ENCODE data around the gene GRID2IP.
"Not testable (repeated sequence)": the region's sequence is repeated elsewhere in the genome, so short reads cannot be mapped to it uniquely, and the experiment has no call there.

GRID2IP gene

GRCh38 chr7:6551016-6551511 is at the start of gene GRID2IP:
GRID2IP (minus strand) TSS chr7:6551461; CDS start chr7:6551436, 25 bp downstream.
- DNase-seq, result no peak

- no peak for DNase-seq
These were observed 48.8 kb upstream of the GRID2IP start for GRCh38 chr7:6600093-6600492.

DNA sequence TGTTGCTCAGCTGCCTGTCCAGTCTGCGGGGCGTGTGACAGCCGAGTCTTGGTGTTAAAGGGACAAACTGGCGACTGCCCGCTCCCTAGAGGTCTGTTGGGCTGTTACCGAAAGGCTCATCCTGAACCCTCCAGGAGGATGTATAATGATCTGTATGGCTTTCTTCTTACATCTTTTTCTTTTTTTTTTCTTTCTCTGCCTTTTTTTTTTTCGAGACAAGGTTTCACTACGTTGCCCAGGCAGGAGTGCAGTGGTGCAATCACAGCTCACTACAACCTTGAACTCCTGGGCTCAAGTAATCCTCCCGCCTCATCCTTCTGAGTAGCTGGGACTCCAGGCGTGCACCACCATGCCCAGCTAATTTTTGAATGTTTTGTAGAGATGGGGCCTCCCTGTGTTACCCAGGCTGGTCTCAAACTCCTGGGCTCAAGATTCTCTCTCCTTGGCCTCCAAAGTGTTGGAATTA is 39.4 kb upstream of the GRID2IP start:
- DNase-seq, result no peak

DNA sequence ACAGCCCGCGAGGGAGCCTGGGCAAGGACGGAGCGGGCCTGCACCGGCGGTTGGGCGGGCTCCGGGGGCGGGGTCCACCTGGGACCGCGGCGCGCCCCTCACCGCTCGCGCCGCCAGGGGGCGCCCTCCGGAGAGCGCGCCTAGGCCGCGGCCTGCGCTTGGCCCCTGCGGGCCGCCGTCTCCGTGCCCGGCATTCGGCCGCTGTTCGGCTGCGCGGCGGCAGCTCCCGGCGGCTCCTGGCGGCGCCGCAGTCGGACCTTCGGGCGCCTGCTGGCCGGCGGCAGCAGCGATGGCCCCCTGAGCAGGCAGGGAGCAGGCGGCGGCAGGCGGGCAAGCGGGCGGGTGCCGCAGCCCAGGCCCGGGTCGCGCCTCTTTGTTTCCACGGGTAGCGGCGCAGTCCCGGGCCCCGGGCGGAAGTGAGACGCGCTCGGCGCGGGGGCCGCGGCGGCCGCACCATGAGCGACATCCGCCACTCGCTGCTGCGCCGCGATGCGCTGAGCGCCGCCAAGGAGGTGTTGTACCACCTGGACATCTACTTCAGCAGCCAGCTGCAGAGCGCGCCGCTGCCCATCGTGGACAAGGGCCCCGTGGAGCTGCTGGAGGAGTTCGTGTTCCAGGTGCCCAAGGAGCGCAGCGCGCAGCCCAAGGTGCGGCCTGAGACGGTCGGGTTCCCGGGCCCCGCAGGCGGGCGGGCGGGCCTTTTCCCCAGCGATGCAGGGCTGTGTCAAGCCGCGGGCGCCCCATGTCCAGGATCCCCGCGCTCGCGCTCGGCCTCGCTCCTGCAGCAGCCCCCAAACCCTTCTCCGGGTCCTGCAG is 38.8 kb upstream of the GRID2IP start, which contains the start of gene INTS15:
Gene INTS15 (plus strand): TSS at position 193 of the 816 bp plus-strand sequence. CDS start 263 bp downstream, at position 456.
- DNase-seq, result peak; percentile 72

DNA sequence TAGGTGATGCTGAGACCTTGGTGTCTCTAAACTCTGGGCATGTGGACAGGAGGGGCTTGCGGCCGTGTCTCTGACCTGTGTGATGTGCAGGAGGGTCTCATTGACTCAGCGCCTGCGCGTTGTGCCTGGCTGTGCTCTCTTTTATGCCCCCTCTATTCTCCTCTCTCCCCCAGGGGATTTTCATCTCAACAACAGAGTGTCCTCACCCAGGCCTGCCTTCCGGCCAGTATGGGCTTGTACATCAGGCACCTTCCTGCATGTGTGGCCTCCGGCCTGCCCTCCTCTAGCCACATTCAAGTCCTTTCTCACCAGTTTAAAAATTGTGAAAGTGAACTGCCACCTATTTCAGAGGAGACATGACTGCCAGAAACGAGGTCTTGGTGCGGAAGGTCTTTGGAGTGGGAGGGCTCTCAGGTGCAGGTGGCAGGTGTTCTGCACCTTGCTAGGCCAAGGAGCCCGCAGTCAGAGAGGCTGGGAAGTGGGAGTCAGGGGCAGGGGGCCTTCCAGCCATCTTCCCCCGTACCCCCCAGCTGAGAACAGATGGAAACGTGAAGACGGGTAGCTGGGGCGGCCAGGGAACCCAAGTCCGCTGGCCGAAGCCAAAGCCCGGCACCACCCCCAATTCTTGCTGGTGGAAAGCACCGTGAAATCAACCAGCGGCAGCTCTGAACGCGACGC is 38.0 kb upstream of the GRID2IP start:
- no peak for DNase-seq

DNA sequence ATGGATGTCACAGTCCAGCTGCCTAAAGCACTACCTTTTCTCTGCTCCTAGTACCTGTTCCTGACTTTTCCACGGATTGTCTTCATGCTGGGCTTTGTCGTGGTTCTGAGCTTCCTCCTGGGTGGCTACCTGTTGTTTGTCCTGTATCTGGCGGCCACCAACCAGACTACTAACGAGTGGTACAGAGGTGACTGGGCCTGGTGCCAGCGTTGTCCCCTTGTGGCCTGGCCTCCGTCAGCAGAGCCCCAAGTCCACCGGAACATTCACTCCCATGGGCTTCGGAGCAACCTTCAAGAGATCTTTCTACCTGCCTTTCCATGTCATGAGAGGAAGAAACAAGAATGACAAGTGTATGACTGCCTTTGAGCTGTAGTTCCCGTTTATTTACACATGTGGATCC is 37.3 kb upstream of the GRID2IP start:
- DNase-seq, result no peak

DNA sequence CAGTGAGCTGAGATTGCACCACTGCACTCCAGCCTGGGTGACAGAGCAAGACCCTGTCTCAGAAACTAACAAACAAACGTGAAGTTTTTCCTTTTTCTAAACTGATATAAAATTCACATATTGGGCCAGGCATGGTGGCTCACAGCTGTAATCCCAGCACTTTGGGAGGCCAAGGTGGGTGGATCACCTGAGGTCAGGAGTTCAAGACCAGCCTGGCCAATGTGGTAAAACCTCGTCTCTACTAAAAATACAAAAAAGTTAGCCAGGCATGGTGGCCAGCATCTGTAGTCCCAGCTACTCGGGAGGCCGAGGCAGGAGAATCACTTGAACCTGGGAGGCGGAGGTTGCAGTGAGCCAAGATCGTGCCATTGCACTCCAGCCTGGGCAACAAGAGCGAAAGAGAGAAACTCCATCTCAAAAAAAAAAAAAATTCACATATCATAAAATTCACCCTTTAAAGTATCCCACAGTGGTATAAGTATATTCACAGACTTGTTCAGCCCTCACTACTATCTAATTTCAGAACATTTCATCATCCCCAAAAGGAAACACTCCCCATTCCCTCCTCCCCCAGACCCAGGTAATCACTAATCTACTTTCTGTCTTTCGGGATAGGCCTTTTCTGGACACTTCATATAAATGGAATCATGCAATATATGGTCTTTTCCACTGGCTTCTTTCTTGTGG is 34.6 kb upstream of the GRID2IP start:
- not testable (repeated sequence) for DNase-seq

GRCh38 chr7:6579446-6579845 is 28.2 kb upstream of the GRID2IP start:
- DNase-seq, result no peak

DNA sequence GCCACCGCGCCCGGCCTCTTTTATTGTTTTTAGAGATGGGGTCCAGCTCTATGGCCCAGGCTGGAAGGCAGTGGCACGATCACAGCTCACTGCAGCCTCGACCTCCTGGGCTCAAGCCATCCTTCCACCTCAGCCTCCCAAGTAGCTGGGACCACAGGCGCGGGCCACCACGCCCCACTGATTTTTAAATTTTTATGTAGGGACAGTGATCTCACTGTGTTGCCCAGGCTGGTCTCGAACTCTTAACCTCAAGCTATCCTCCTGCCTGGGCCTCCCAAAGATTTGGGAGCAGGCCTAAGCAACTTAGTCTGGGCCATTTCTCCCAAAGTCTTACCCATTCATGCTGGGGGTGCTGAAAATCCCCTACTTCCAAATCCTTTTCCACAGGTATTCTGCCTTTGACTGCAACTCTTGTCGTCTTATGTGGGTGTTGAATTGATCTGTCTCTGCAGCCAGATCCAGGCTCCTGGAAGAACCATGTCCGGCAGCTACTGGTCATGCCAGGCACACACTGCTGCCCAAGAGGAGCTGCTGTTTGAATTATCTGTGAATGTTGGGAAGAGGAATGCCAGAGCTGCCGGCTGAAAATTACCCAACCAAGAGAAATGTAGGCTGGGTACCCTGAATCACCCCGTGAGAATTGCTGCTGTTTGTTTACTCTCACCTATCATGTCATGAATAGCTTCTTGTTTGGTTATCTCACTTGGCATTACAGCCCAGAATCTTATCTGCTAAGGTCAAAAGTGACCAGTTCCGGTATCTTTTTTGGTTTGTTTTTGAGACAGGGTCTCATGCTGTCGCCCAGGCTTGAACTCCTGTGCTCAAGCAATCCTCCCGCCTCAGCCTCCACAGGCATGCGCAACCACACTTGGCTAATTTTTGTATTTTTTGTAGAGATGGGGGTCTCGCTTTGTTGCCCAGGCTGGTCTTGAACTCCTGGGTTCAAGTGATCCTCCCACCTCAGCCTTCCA is 27.1 kb upstream of the GRID2IP start:
- DNase-seq, result no peak

DNA sequence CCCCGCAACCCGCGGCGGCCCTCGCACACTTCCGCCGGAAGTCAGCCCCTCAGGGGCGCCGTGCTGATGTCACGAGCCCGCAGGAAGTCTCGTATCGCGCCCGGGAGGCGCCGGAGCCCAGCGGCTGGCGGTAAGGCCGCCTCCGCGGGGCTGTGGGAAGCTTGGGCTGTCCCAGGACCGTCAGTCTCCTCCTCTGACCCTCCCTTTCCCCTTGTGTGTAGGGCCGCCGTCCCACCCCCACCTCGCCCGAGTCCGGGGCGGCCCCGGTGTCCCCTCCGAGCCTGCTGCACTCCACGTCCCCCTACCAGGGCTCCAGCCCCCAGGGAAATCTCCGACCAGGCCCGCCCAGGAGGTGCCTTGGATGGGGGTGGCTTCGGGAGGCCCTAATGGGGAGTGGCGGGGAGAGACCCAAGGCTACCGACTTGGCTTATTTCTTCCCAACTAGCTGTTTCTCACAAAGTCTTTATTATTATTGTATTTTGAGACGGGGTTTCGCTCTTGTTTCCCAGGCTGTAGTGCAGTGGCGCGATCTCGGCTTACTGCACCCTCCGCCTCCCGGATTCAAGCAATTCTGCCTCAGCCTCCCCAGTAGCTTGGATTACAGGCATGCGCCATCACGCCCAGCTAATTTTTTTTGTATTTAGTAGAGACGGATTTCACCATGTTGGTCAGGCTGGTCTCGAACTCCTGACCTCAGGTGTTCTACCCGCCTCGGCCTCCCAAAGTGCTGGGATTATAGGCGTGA is 26.3 kb upstream of the GRID2IP start, which contains the start of gene ZDHHC4:
Gene ZDHHC4 (plus strand): TSS at position 86 of the 745 bp plus-strand sequence. CDS start 3,108 bp downstream, outside the sequence.
- DNase-seq, result peak; percentile 89

DNA sequence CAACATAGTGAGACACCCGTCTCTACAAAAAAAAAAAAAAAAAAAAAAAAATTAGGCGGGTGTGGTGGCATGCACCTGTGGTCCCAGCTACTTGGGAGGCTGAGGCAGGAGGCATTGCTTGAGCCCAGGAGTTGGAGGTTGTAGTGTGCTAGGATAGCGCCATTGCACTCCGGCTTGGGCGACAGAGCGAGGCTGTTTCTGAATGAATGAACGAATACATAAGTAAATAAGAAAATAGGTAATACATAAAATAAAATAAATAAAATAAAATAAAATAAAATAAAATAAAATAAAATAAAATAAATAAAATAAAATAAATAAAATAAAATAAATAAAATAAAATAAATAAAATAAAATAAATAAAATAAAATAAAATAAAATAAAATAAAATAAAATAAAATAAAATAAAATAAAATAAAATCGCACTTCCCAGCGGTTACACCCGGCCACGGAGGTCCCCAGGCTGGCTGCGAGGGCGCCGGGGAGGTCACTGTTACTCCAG is 25.7 kb upstream of the GRID2IP start:
- DNase-seq, result not testable (repeated sequence)

DNA sequence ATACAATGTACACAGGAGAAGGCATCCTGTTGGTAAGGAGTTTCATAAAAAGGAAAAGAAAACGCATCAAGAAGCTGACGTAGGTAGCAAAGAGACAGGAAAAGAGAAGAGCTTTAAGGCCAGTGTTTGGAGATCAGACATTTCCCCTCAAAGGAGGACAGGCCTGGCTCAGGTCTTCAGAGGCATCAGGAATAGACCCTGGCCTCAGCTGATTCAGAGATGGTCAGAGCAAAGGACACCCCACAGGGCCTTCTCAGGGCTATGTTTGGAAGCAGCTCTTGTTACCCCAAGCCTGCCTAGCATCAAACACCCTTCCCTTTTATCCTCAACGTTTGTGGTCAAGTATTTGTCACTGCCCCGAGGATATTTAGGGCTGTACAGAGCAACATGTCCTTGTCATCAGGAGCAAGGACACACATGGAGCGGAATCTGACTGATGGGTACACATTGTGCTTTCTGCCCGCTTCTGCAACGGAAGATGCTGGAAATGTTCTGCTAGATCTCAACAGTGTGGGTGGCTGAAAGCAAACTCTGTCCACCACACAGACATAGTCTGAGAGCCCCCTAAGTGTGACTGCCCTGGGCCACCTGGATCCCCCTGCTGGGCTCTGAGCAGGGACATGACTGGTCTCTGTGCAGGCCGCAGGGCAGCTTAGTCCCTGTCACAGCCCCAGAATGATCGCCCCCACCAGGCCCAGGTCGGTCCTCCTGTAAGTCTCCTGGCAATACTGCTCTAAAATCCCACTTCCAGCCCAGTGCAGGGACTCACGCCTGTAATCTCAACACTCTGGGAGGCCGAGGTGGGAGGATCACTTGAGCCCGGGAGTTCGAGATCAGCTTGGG is 25.0 kb upstream of the GRID2IP start:
- no peak for DNase-seq

- DNase-seq, result no peak
These were observed 24.2 kb upstream of the GRID2IP start for GRCh38 chr7:6575281-6576023.

DNA sequence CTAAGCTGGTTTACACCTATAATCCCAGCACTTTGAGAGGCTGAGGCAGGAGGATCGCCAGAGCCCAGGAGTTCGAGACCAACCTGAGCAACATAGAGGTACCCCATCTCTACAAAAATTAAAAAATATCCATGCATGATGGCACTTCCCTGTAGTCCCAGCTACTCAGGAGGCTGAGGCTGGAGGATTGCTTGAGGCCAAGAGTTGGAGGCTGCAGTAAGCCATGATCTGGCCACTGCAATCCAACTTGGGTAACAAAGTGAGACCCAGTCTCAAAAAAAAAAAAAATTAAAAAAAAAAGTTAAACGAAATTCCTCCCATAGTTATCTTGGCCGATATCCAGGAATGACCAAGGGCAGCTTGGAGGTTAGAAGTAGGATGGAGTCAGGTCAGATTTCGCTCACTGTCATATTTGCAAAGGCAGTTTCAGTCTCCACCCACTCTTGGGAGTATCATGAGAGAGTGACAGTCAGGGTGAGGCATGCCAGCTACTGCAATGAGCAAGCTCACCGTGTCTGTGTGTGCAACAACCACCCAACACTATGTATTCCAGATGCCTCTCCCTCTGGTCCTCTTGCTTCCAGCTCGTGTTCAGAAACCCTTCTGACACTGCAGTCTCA is 20.0 kb upstream of the GRID2IP start:
- DNase-seq, result peak; percentile 20

GRCh38 chr7:6567886-6568285 is 16.6 kb upstream of the GRID2IP start:
- DNase-seq, result no peak

DNA sequence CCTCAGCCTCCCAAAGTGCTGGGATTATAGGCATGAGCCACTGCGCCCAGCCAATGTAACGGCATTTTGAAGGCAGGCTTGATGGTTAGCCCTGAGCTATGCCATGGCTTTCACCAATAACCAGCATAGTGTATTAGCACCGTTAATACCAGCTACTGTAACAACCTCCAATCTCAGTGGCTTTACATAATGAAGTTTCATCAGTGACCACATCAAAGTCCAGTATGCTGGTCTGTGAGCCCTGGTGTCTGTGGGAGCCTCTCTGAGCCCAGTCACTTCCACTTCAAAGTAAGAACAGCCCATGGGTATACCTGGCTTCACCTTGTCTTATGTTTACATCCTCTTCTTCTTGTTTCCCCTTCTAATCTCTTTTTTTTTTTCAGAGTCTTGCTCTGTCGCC is 14.4 kb upstream of the GRID2IP start:
- no peak for DNase-seq

DNA sequence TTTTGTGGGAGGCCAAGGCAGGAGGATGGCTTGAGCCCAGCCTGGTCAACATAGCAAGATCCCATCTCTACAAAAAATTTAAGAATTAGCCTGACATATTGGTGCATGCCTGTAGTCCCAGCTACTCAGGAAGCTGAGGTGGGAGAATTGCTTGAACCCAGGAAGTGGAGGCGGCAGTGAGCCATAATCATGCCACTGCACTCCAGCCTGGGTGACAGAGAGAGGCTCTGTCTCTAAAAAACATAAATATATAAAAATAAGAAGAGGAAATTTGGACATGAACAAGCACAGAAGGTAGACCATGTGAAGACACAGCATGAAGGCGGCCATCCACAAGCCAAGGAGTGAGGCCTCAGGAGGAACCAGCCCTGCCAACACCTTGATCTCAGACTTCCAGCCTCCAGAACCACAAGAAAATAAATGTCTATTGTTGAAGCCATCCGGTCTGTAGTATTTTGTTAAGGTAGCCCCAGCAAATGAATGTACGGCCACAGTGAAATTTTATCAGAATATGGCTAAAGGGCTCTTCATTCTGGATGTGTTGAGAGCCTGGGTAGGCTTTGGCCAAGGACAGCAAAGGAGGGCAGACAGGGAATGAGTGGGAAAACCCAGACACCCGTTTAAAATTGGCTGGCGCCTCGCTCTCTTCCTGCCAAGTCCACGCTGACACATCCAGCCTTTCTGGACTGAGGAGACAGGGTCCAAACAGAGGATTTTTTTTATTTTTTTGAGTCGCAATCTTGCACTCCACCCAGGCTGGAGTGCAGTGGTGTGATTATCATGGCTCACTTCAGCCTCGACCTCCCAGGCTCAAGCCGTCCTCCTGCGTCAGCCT is 12.9 kb upstream of the GRID2IP start:
- no peak for DNase-seq

- DNase-seq, result no peak
These were observed 10.8 kb upstream of the GRID2IP start for GRCh38 chr7:6562106-6562505.
